ENCODE results near the gene SPSB3.

- TF ChIP-seq CTCF (IDR thresholded peaks at IDR 0.05) (no peak), POLR2A (IDR thresholded peaks at IDR 0.05) (no peak)
These were observed 9.8 kb upstream of the SPSB3 start for GRCh38 chr16:1791943-1792812.
